KOPT-K1 (cell line): ENCODE measurements around the gene EIF1B.
"Not testable (repeated sequence)": the region's sequence is repeated elsewhere in the genome, so short reads cannot be mapped to it uniquely, and the experiment has no call there.

Experiments
- H3K27ac ChIP-seq: fragments of 200-600 bp; sonication (generic); 2 replicates; pipeline ENCODE4 v1.5.1; 2016; ENCODE audit warnings: antibody characterized with exemption, mild to moderate bottlenecking, low read depth, low read length; ENCODE audit not compliant: poor library complexity, severe bottlenecking
- H3K36me3 ChIP-seq: fragments of 200-600 bp; sonication (generic); 2 replicates; pipeline ENCODE4 v1.5.1; 2017; ENCODE audit warnings: antibody characterized with exemption, mild to moderate bottlenecking, low read length, moderate library complexity; ENCODE audit not compliant: insufficient read depth
- H3K9me3 ChIP-seq: fragments of 200-600 bp; sonication (generic); 2 replicates; pipeline ENCODE4 v1.5.1; 2017; ENCODE audit warnings: antibody characterized with exemption, low read length, mild to moderate bottlenecking; ENCODE audit not compliant: insufficient read depth, poor library complexity, severe bottlenecking

EIF1B gene

GRCh38 chr3:40309418-40309924 lies at the start of gene EIF1B:
Gene EIF1B, plus strand, starts transcription at chr3:40309707. Its CDS starts 235 bp downstream, at chr3:40309942.
- peaks cover 38% of the 10 kb centered on the region for H3K36me3 ChIP-seq
- peak within 1 kb of the TSS; percentile 89 for H3K27ac ChIP-seq
- no peaks in the 10 kb centered on the region for H3K9me3 ChIP-seq

- Histone ChIP-seq H3K36me3 (no peaks in the 10 kb centered on the region), H3K27ac (no peak overlapping the region), H3K9me3 (no peaks in the 10 kb centered on the region)
These were observed 47.2 kb upstream of the EIF1B start for GRCh38 chr3:40262331-40262730.

GRCh38 chr3:40264451-40264850 lies 45.1 kb upstream of the EIF1B start:
- H3K9me3 ChIP-seq: no peaks in the 10 kb centered on the region
- no peaks in the 10 kb centered on the region for H3K36me3 ChIP-seq
- H3K27ac ChIP-seq: no peak overlapping the region

DNA sequence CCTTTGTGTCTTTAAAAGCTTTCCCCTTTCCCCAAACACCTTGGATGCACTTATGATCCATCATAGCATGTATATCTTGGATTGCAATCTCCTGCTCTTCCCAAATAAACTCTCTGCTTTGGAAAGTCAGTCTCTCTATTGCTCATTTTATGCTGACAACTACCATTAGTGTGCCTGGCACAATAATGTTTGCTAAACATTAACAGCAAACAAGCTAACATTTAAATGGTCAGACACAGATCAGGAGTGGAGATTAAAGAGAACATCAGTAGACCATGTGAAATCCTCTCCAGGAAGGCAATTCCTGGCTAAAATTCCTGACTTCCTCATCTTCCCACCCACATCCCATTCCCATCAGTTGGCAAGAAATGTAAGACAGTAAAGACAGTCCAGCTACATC lies 44.3 kb upstream of the EIF1B start:
- no peaks in the 10 kb centered on the region for H3K9me3 ChIP-seq
- no peak overlapping the region for H3K27ac ChIP-seq
- H3K36me3 ChIP-seq: no peaks in the 10 kb centered on the region

GRCh38 chr3:40267937-40268724 lies 41.4 kb upstream of the EIF1B start:
- H3K9me3 ChIP-seq: no peaks in the 10 kb centered on the region
- no peak overlapping the region for H3K27ac ChIP-seq

GRCh38 chr3:40268802-40269524 lies 40.5 kb upstream of the EIF1B start:
- Histone ChIP-seq H3K9me3 (no peaks in the 10 kb centered on the region), H3K36me3 (no peaks in the 10 kb centered on the region)

More at GRCh38 chr3:40267937-40268724, 41.4 kb upstream of the EIF1B start:
- no peaks in the 10 kb centered on the region for H3K36me3 ChIP-seq

GRCh38 chr3:40278791-40279190 lies 30.7 kb upstream of the EIF1B start:
- no peaks in the 10 kb centered on the region for H3K36me3 ChIP-seq
- H3K9me3 ChIP-seq: no peaks in the 10 kb centered on the region
- H3K27ac ChIP-seq: no peak overlapping the region

More at GRCh38 chr3:40268802-40269524, 40.5 kb upstream of the EIF1B start:
- H3K27ac ChIP-seq: no peak overlapping the region

DNA sequence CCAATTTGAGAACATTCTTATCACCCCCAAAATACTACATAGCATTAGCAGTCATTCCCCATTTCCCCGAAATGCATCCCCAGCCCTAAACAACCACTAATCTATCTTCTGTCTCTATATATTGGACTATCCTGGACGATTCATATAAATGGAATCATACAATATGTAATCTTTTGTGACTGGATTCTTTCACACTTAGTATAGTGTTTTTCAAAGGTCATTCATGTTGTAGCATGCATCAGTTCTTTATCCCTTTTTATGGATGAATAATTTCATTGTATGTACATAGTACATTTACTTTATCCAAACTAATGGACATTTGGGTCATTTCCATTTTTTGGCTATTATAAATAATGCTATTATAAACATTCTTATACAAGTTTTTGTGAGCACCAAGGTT lies 27.5 kb upstream of the EIF1B start:
- no peaks in the 10 kb centered on the region for H3K9me3 ChIP-seq
- H3K27ac ChIP-seq: no peak overlapping the region
- no peaks in the 10 kb centered on the region for H3K36me3 ChIP-seq

GRCh38 chr3:40283057-40283456 lies 26.4 kb upstream of the EIF1B start:
- H3K9me3 ChIP-seq, H3K36me3 ChIP-seq, H3K27ac ChIP-seq: not testable (repeated sequence)

GRCh38 chr3:40287248-40287647 lies 22.3 kb upstream of the EIF1B start:
- no peaks in the 10 kb centered on the region for H3K36me3 ChIP-seq
- no peak overlapping the region for H3K27ac ChIP-seq
- peaks cover 16% of the 10 kb centered on the region for H3K9me3 ChIP-seq

- Histone ChIP-seq H3K27ac (no peak overlapping the region), H3K36me3 (no peaks in the 10 kb centered on the region)
These were observed 19.1 kb upstream of the EIF1B start for GRCh38 chr3:40290396-40290795.

DNA sequence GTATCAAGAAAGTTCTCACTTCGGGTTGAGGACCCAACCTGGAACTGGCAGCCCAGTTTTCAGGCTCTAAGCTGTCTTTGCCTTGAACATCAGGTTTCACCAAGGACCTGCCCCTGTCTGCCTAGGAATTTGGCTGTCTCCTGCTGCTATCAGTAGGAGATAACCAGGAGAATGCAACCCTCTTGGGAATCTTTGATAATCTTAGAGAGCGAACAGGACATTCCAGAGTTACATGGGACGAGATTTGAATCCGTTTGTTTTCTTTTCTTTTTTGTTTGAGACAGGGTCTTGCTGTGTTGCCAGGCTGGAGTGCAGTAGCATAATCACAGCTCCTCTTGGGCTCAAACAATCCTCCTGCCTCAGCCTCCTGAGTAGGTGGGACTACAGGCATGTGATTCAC lies 18.0 kb upstream of the EIF1B start:
- Histone ChIP-seq H3K27ac (no peak overlapping the region), H3K36me3 (no peaks in the 10 kb centered on the region), H3K9me3 (peaks cover 16% of the 10 kb centered on the region)

More at GRCh38 chr3:40290396-40290795, 19.1 kb upstream of the EIF1B start:
- H3K9me3 ChIP-seq: peaks cover 16% of the 10 kb centered on the region

DNA sequence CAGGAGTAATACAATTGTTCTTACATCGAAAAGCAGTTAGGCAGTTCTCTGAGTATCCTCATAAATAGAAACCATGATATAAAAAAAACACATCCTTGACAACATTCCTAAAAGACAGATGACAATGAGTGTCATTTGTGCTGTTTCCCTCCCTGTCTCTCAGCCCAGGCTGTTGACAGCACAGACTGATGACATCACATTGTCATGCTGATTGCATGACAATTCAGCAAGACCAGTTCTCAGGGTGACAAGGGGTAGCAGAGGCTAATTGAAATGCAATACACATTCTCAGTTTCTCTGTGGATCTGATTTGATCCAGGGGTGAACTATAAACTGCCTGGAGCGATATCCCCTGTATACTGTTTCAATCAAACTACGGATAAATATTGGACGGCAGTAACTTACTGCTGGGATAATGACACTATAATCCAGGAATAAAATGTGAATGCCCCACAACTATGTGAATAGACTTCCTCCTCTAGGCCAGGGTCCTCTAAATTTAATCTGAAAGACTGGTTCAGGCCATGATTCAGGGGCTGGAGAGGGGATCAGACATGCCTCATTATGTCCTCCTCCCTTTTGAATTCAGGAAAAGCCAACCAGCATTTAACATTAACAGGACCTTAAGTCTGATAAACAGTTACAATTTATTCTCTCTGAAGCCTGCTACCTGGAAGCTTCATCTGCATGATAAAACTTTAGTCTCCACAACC lies 16.7 kb upstream of the EIF1B start:
- Histone ChIP-seq H3K9me3 (peaks cover 16% of the 10 kb centered on the region), H3K27ac (no peak overlapping the region), H3K36me3 (no peaks in the 10 kb centered on the region)

DNA sequence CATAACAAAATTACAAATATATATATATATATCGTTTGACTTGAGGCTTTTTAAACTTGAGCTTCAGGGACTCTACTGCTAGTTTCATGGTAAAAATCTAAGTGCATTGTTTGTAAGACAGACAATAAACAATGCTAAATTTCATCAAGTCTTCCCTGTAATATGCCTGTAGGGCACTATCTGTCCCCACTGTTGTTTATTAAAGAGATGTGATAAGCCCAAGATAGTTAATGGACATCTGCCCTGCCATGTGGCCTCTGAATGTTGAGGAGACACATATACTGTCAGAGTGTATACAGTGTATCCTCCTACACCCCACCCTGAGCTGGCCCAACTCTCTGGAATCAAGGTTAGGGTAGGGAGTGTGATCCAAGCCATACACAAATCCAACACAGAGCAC lies 15.1 kb upstream of the EIF1B start:
- peaks cover 16% of the 10 kb centered on the region for H3K9me3 ChIP-seq
- H3K27ac ChIP-seq: no peak overlapping the region
- no peaks in the 10 kb centered on the region for H3K36me3 ChIP-seq

GRCh38 chr3:40298075-40298474 lies 11.4 kb upstream of the EIF1B start:
- H3K36me3 ChIP-seq: no peaks in the 10 kb centered on the region
- no peak overlapping the region for H3K27ac ChIP-seq
- H3K9me3 ChIP-seq: no peaks in the 10 kb centered on the region
